ENCODE data around the gene PLEK.

DNA sequence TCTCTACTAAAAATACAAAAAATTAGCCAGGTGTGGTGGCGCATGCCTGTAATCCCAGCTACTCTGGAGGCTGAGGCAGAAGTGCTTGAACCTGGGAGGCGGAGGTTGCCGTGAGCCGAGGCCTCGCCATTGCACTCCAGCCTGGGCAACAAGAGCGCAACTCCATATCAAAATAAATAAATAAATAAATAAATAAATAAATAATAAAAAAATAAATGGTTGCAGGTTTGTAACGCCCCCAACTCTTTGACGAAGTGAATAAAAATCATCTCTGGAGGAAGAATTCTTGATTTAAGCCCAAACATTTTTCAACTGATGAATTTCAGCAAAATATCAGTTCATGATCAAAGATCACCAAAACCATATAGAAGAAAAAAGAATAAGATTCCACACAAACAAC, 32.1 kb upstream of the PLEK start:
- TF ChIP-seq, protein P1, sequence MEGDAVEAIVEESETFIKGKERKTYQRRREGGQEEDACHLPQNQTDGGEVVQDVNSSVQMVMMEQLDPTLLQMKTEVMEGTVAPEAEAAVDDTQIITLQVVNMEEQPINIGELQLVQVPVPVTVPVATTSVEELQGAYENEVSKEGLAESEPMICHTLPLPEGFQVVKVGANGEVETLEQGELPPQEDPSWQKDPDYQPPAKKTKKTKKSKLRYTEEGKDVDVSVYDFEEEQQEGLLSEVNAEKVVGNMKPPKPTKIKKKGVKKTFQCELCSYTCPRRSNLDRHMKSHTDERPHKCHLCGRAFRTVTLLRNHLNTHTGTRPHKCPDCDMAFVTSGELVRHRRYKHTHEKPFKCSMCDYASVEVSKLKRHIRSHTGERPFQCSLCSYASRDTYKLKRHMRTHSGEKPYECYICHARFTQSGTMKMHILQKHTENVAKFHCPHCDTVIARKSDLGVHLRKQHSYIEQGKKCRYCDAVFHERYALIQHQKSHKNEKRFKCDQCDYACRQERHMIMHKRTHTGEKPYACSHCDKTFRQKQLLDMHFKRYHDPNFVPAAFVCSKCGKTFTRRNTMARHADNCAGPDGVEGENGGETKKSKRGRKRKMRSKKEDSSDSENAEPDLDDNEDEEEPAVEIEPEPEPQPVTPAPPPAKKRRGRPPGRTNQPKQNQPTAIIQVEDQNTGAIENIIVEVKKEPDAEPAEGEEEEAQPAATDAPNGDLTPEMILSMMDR (IDR thresholded peaks at IDR 0.05) = no peak
- TF ChIP-seq POLR2AphosphoS5 (IDR thresholded peaks at IDR 0.05) = no peak
